ENCODE data around the gene SASH1.
"Not testable (repeated sequence)": the region's sequence is repeated elsewhere in the genome, so short reads cannot be mapped to it uniquely, and the experiment has no call there.

The SASH1 gene

GRCh38 chr6:148329596-148330381 is 12.8 kb upstream of the SASH1 start:
- DNase-seq = no peak

- no peak for DNase-seq
Measured at GRCh38 chr6:148332088-148332487, 10.6 kb upstream of the SASH1 start.

- no peak for DNase-seq
Measured at GRCh38 chr6:148336901-148337300, 5.7 kb upstream of the SASH1 start.

- DNase-seq = no peak
Measured at GRCh38 chr6:148339766-148340165, 2.9 kb upstream of the SASH1 start.

- no peak for DNase-seq
Measured at GRCh38 chr6:148340586-148341297, 1.9 kb upstream of the SASH1 start.

- DNase-seq = no peak
Measured at GRCh38 chr6:148342100-148342349, 613 bp upstream of the SASH1 start.

GRCh38 chr6:148343047-148343782 is 577 bp downstream of the SASH1 start:
- DNase-seq = peak; percentile 72

- peak; percentile 11 for DNase-seq
Measured at GRCh38 chr6:148345176-148345575, 2.5 kb downstream of the SASH1 start.

- DNase-seq = no peak
Measured at GRCh38 chr6:148345578-148345977, 2.9 kb downstream of the SASH1 start.

GRCh38 chr6:148346681-148347440 is 4.2 kb downstream of the SASH1 start:
- DNase-seq = no peak

- no peak for DNase-seq
Measured at GRCh38 chr6:148347441-148348054, 4.9 kb downstream of the SASH1 start.

GRCh38 chr6:148348335-148348734 is 5.7 kb downstream of the SASH1 start:
- DNase-seq = no peak

GRCh38 chr6:148348778-148349177 is 6.1 kb downstream of the SASH1 start:
- no peak for DNase-seq

GRCh38 chr6:148349466-148349865 is 6.8 kb downstream of the SASH1 start:
- no peak for DNase-seq

- no peak for DNase-seq
Measured at GRCh38 chr6:148351309-148351708, 8.7 kb downstream of the SASH1 start.

- DNase-seq = not testable (repeated sequence)
Measured at GRCh38 chr6:148352421-148352820, 9.8 kb downstream of the SASH1 start.

- no peak for DNase-seq
Measured at GRCh38 chr6:148358196-148358785, 15.7 kb downstream of the SASH1 start.

GRCh38 chr6:148359228-148359627 is 16.6 kb downstream of the SASH1 start:
- no peak for DNase-seq

- no peak for DNase-seq
Measured at GRCh38 chr6:148364056-148364824, 21.6 kb downstream of the SASH1 start.

GRCh38 chr6:148365041-148365440 is 22.4 kb downstream of the SASH1 start:
- peak; percentile 19 for DNase-seq

GRCh38 chr6:148367411-148368024 is 24.9 kb downstream of the SASH1 start:
- peak; percentile 19 for DNase-seq

All from NCI-H69 (cell line).